Measurements from ENCODE around the gene ZNF467. TPM values are rescaled to one million over a fixed set of nuclear protein-coding genes. Genes with fewer than 3 reads are reported as not detected.

ZNF467 gene
- total RNA-seq, 1 experiment from 2014 or later: 18.1 TPM

- Histone ChIP-seq H3K9me3 (ENCODE audit: control insufficient read depth, insufficient read depth, low read depth, low read length) (no peaks in the 10 kb centered on the region), H3K27me3 (ENCODE audit: control insufficient read depth, insufficient read depth, low read length) (no peaks in the 10 kb centered on the region), H3K27ac (ENCODE audit: low read length) (no peak overlapping the region), H3K4me3 (ENCODE audit: low read depth in 2 of 2, low read length in 2 of 2) (no peak overlapping the region), H3K4me1 (ENCODE audit: control insufficient read depth, insufficient read depth, low read length) (no peaks in the 10 kb centered on the region), H3K36me3 (ENCODE audit: control insufficient read depth, insufficient read depth, low read length) (no peaks in the 10 kb centered on the region)
- intact Hi-C loops (cut with micrococcal nuclease; ENCODE audit: unreplicated experiment) (no loop called here), in situ Hi-C loops (cut with HindIII; ENCODE audit: low pct_unique_long_range_greater_than_20kb, low sequenced_read_pairs) (no loop called here)
- no TSS peak for BruUV-seq (replicated peaks)
- DNase-seq (ENCODE audit: low read depth, low spot score) (no peak), ATAC-seq (no peak)
- POLR2A ChIA-PET: no interaction called here
- CTCF ChIA-PET: no interaction called here
- no peak for TF ChIP-seq CTCF (IDR thresholded peaks at IDR 0.05)
- no peak for TF ChIP-seq REST (IDR thresholded peaks at IDR 0.05; ENCODE audit: insufficient read depth in 1 of 2, low read depth in 2 of 2, low read length in 1 of 2)
- no peak for TF ChIP-seq POLR2AphosphoS5 (IDR thresholded peaks at IDR 0.05; ENCODE audit: low read depth, low read length)
- TF ChIP-seq SIN3A (IDR thresholded peaks at IDR 0.05; ENCODE audit: borderline replicate concordance, insufficient read depth, low read depth, low read length): no peak
- no peak for TF ChIP-seq TCF7L2 (IDR thresholded peaks at IDR 0.05; ENCODE audit: low read depth, low read length)
These were observed 20.7 kb downstream of the ZNF467 start for GRCh38 chr7:149752646-149753045.

GRCh38 chr7:149751043-149751775 is 22.2 kb downstream of the ZNF467 start:
- no peak for TF ChIP-seq POLR2AphosphoS5 (IDR thresholded peaks at IDR 0.05; ENCODE audit: low read depth, low read length)
- no peak for TF ChIP-seq SIN3A (IDR thresholded peaks at IDR 0.05; ENCODE audit: borderline replicate concordance, insufficient read depth, low read depth, low read length)
- TF ChIP-seq REST (IDR thresholded peaks at IDR 0.05; ENCODE audit: insufficient read depth in 1 of 2, low read depth in 2 of 2, low read length in 1 of 2): no peak
- no peak for TF ChIP-seq TCF7L2 (IDR thresholded peaks at IDR 0.05; ENCODE audit: low read depth, low read length)
- no peak for TF ChIP-seq CTCF (IDR thresholded peaks at IDR 0.05)
- Histone ChIP-seq H3K27me3 (ENCODE audit: control insufficient read depth, insufficient read depth, low read length) (no peaks in the 10 kb centered on the region), H3K36me3 (ENCODE audit: control insufficient read depth, insufficient read depth, low read length) (no peaks in the 10 kb centered on the region), H3K9me3 (ENCODE audit: control insufficient read depth, insufficient read depth, low read depth, low read length) (no peaks in the 10 kb centered on the region), H3K27ac (ENCODE audit: low read length) (no peak overlapping the region), H3K4me1 (ENCODE audit: control insufficient read depth, insufficient read depth, low read length) (no peaks in the 10 kb centered on the region), H3K4me3 (ENCODE audit: low read depth in 2 of 2, low read length in 2 of 2) (no peak overlapping the region)
- in situ Hi-C loops (cut with HindIII; ENCODE audit: low pct_unique_long_range_greater_than_20kb, low sequenced_read_pairs): no loop called here
- ChIA-PET POLR2A (interaction anchor here (0.7 kb wide), 1 partner anchor 36 kb away, joined by 3 read pairs; a partner anchor contains a TSS), CTCF (no interaction called here)
- no TSS peak for BruUV-seq (replicated peaks)
- DNase-seq (ENCODE audit: low read depth, low spot score) (no peak), ATAC-seq (no peak)
- intact Hi-C loops (cut with micrococcal nuclease; ENCODE audit: unreplicated experiment): no loop called here

All from Panc1 (cell line).